Measurements from ENCODE around the gene FRMD1.

GRCh38 chr6:168024951-168025510 is 54.0 kb downstream of the FRMD1 start:
- TF ChIP-seq EZH2 (IDR thresholded peaks at IDR 0.05) = no peak
- TF ChIP-seq POLR2AphosphoS5 (IDR thresholded peaks at IDR 0.05; ENCODE audit: borderline replicate concordance, low read depth, low read length) = no peak
